Measurements from ENCODE around the gene FARSA.
"Not testable (repeated sequence)": the region's sequence is repeated elsewhere in the genome, so short reads cannot be mapped to it uniquely, and the experiment has no call there.

FARSA gene

DNA sequence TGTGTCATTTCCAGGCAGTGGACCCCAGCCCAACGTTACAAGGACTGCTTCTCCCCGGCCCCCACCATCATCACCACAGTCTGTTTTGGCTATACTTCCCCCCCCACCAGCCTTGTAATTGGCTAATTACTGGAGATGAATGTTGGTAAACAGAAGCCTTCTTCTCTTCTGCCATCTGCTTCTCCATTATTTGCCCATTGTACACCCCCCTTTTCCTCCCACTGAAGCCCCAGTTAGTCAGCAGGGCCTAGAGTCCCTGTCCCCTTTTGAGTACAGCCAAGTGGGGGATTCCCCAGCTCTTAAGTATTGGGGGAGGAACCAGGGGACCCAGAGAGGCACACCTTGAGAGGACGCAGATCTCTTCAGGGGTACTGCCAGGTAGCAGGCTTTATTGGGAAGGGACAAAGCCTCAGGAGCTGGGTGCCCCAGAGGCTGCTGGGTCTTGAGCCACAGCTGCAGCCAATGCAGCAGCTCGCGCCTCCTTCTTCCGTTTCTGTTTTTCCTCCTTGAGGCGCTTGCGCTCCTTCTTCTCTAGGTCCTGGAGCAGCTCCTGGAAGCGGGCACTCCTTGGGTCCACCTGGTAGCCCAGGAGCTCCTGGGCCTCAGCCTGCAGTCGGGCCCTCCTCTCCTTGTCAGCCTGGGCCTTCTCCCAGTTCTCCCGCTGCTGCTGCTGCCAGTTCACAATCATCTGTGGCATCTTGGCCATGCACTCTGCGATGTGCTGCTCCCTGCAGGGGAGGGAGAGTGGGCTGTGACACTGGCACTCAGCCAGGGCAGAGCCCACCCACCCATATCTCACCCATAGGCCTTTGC is 20.5 kb upstream of the FARSA start:
- DNase-seq = no peak

GRCh38 chr19:12953138-12953798 is 19.8 kb upstream of the FARSA start:
- DNase-seq = no peak

GRCh38 chr19:12952488-12953137 is 19.1 kb upstream of the FARSA start:
- no peak for DNase-seq

DNA sequence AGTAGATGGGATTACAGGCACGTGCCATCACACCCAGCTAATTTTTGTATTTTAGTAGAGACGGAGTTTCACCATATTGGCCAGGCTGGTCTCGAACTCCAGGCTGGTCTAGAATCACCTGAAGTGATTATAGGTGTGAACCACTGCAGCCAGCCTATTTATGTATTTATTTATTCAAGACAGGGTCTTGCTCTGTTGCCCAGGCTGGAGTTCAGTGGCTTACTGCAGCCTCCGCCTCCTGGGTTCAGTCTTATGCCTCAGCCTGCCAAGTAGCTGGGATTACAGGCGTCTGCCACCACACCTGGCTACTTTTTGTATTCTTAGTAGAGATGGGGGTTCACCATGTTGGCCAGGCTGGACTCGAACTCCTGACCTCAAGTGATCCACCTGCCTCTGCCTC is 18.5 kb upstream of the FARSA start:
- not testable (repeated sequence) for DNase-seq

DNA sequence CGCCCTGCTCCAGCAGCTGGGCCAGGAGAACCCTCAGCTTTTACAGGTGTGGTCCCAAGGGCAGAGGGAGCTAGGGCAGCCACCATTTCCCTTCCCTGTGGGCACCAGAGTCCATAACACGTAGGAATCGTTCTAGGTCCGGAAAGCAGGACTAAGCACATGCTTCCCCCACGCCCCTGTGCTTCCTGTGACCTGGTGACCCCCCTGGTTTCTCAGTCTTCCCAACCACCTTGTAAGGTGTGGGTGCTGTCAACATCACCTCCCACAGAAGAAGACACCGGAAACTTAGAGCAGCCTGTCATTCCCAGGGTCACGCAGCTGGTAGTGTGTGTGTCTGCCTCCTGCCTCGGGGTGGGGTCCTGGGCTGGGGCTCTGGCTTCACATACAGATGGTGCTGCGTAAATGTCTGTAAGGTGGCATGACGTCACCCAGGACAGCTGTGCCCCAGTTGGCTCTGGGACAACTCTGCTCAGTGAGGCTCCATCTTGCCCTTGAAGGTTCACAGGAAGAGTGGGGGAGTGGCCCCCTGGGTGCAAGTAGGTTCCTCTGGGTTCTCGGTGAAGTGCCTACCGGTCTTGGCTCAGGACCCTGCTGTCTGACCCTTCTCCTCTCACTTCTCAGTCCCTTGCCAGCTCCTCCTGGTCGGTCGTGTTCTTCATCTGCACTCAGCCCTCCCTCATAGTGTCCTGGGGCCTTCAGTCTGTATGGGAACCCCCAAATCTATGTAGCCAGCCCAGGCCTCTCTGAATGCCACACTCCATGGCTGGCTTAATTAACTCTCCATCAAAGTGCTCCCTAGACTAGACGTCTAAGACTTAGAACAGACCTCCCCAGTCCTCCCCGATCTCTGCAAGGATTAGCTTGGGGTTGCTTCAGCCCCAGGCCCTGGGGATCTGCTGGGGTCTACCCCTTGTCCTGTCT is 16.1 kb upstream of the FARSA start:
- no peak for DNase-seq

GRCh38 chr19:12948612-12949362 is 15.3 kb upstream of the FARSA start:
- no peak for DNase-seq

GRCh38 chr19:12947702-12948611 is 14.4 kb upstream of the FARSA start:
- DNase-seq = no peak

- DNase-seq = no peak
Observed at GRCh38 chr19:12946731-12947496, 13.4 kb upstream of the FARSA start.

GRCh38 chr19:12946092-12946721 is 12.7 kb upstream of the FARSA start:
- no peak for DNase-seq

DNA sequence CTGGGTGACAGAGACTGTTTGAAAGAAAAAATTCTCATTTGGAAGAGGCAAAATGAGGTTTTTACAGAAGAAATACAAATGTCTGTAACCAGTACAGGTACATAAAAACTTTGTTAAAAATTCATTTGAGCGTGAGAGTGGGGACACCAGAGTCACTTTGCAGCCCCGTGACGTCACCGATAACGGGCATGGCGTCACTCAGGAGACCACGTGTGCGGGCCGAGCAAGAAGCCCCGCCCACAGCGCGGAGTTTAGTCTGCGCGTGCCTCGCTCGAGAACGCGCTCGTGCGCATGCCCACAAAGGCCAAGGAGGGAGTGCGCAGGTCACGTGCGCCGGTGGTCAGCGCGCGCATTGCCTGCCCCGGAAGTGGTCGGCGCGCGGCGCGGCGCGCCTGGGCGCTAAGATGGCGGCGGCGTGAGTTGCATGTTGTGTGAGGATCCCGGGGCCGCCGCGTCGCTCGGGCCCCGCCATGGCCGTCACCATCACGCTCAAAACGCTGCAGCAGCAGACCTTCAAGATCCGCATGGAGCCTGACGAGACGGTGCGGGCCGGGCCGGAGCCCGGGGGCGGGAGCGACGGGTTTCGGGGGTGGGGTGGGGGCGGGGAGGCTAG is 12.1 kb upstream of the FARSA start, which contains the start of gene RAD23A:
Gene RAD23A (plus strand): TSS at position 384 of the 613 bp plus-strand sequence. CDS start 87 bp downstream, at position 471.
- peak; percentile 97 for DNase-seq

DNA sequence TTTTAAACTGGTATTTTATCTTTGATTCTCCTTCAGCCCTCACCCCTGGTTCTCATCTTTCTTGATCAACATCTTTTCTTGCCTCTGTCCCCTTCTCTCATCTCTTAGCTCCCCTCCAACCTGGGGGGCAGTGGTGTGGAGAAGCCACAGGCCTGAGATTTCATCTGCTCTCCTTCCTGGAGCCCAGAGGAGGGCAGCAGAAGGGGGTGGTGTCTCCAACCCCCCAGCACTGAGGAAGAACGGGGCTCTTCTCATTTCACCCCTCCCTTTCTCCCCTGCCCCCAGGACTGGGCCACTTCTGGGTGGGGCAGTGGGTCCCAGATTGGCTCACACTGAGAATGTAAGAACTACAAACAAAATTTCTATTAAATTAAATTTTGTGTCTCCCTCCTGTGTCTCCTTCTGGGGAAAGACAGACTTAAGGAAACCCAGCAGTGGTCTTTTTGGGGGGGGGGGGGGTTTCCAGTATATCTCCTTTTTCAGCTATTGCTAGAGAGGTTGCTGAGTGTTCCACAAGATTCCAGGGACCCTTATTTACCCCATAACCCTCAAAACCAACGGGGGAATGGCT is 10.7 kb upstream of the FARSA start:
- no peak for DNase-seq

DNA sequence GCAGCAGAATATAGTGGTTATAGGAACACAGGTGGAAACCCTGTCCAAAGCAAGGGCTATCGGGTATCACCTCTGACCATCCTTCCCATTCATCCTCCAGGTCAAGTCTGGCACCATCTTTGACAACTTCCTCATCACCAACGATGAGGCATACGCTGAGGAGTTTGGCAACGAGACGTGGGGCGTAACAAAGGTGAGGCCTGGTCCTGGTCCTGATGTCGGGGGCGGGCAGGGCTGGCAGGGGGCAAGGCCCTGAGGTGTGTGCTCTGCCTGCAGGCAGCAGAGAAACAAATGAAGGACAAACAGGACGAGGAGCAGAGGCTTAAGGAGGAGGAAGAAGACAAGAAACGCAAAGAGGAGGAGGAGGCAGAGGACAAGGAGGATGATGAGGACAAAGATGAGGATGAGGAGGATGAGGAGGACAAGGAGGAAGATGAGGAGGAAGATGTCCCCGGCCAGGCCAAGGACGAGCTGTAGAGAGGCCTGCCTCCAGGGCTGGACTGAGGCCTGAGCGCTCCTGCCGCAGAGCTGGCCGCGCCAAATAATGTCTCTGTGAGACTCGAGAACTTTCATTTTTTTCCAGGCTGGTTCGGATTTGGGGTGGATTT is 10.0 kb upstream of the FARSA start:
- DNase-seq = no peak

GRCh38 chr19:12940897-12941296 is 7.4 kb upstream of the FARSA start:
- DNase-seq = no peak

GRCh38 chr19:12939975-12940423 is 6.5 kb upstream of the FARSA start:
- no peak for DNase-seq

DNA sequence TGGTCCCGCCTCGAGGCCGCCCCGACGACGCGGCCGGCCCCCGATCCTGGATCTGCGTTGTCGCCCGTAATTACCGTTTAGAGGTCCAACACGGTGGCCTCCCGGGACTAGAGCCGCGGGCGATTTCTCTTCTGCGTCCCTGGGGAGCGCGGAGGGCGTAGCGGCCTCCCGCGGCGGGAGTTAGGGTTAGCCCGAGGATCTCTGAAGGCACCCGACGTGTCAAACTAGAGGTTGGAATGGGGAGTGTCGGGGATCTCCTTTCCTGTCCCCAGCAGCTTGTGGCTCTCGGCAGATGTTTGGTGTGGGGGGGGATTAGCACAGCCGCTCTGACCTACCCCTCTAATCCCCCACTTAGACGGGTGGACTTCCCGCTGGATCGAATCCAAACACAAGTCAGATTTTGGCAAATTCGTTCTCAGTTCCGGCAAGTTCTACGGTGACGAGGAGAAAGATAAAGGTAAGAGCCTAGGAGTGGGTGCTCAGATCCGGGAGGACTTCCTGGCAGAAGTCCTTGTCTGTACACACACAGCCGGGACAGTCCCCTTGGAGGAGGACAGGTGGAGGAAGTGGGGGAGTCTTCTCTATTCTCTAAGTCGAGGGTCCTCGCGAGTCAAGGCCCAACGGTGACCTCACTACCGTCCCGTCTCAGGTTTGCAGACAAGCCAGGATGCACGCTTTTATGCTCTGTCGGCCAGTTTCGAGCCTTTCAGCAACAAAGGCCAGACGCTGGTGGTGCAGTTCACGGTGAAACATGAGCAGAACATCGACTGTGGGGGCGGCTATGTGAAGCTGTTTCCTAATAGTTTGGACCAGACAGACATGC is 5.5 kb upstream of the FARSA start:
- peak; percentile 28 for DNase-seq

- peak; percentile 100 for DNase-seq
Observed at GRCh38 chr19:12937927-12938778, 4.6 kb upstream of the FARSA start, which contains the start of gene CALR. Gene CALR, plus strand, starts transcription at chr19:12938609. Its CDS starts 71 bp downstream, at chr19:12938680.

All from CD4-positive, alpha-beta T cell treated with Interleukin-4 for 4 hours (primary cell).